HG02943 (cell line): ENCODE data around the gene FARP2.
"Not testable (repeated sequence)": the region's sequence is repeated elsewhere in the genome, so short reads cannot be mapped to it uniquely, and the experiment has no call there.

ENCODE experiments used
- ATAC-seq: cut with Tn5 transposase; IDR thresholded peaks from one replicate; pipeline ENCODE4 v1.9.1; 2021; ENCODE audit warnings: mild to moderate bottlenecking, low read depth, moderate library complexity; ENCODE audit not compliant: unreplicated experiment

The FARP2 gene

GRCh38 chr2:241519669-241520068, 163.6 kb downstream of the FARP2 start:
- no peak for ATAC-seq

- ATAC-seq: no peak
These were observed 166.4 kb downstream of the FARP2 start for GRCh38 chr2:241522477-241522876.

- ATAC-seq: not testable (repeated sequence)
These were observed 170.0 kb downstream of the FARP2 start for GRCh38 chr2:241525818-241526780.

GRCh38 chr2:241530571-241530970, 174.5 kb downstream of the FARP2 start:
- no peak for ATAC-seq

- ATAC-seq: no peak
These were observed 175.2 kb downstream of the FARP2 start for GRCh38 chr2:241531161-241531722.

- no peak for ATAC-seq
These were observed 176.1 kb downstream of the FARP2 start for GRCh38 chr2:241532168-241532567.

- no peak for ATAC-seq
These were observed 176.9 kb downstream of the FARP2 start for GRCh38 chr2:241532733-241533601.

- ATAC-seq: no peak
These were observed 178.2 kb downstream of the FARP2 start for GRCh38 chr2:241534293-241534692.

- ATAC-seq: no peak
These were observed 178.8 kb downstream of the FARP2 start for GRCh38 chr2:241534701-241535375.

GRCh38 chr2:241535871-241536655, 180.0 kb downstream of the FARP2 start:
- ATAC-seq: no peak

GRCh38 chr2:241538838-241539615, 182.9 kb downstream of the FARP2 start:
- no peak for ATAC-seq

GRCh38 chr2:241539616-241540374, 183.7 kb downstream of the FARP2 start:
- no peak for ATAC-seq

- ATAC-seq: no peak
These were observed 184.3 kb downstream of the FARP2 start for GRCh38 chr2:241540401-241540770.

- ATAC-seq: no peak
These were observed 184.9 kb downstream of the FARP2 start for GRCh38 chr2:241540771-241541561.

- ATAC-seq: no peak
These were observed 185.6 kb downstream of the FARP2 start for GRCh38 chr2:241541564-241542277.

- no peak for ATAC-seq
These were observed 186.2 kb downstream of the FARP2 start for GRCh38 chr2:241542278-241542605.
